DOHH2 (cell line): ENCODE measurements around the gene ATG10.

Experiments
- H3F3A ChIP-seq: fragments of 200-600 bp; sonication (generic), shearing (Covaris generic); 2 replicates; pipeline ENCODE4 v1.6.0; 2016; ENCODE audit warnings: antibody characterized with exemption, mild to moderate bottlenecking; ENCODE audit not compliant: control insufficient read depth, insufficient read depth
- H3K27ac ChIP-seq: fragments of 200-600 bp; sonication (generic); 2 replicates; pipeline ENCODE4 v1.5.1; 2014; ENCODE audit warnings: low read depth, mild to moderate bottlenecking, low read length, moderate library complexity
- H3K27me3 ChIP-seq: fragments of 200-600 bp; sonication (generic); 2 replicates; pipeline ENCODE4 v1.6.1; 2014; ENCODE audit warnings: mild to moderate bottlenecking, low read length, mixed read lengths; ENCODE audit not compliant: control insufficient read depth
- H3K36me3 ChIP-seq: fragments of 200-600 bp; sonication (generic); 2 replicates; pipeline ENCODE4 v1.6.1; 2014; ENCODE audit warnings: mild to moderate bottlenecking, low read length, moderate library complexity, mixed read lengths; ENCODE audit not compliant: control insufficient read depth
- H3K4me1 ChIP-seq: fragments of 200-600 bp; sonication (generic); 2 replicates; pipeline ENCODE4 v1.6.1; 2014; ENCODE audit warnings: mild to moderate bottlenecking, low read length, mixed read lengths; ENCODE audit not compliant: control insufficient read depth
- H3K4me2 ChIP-seq: fragments of 200-600 bp; sonication (generic); 2 replicates; pipeline ENCODE4 v1.6.0; 2014; ENCODE audit warnings: mild to moderate bottlenecking, low read length, moderate library complexity
- H3K4me3 ChIP-seq: fragments of 200-600 bp; sonication (generic); 2 replicates; pipeline ENCODE4 v1.5.1; 2014; ENCODE audit warnings: mild to moderate bottlenecking, low read length, mixed read lengths
- H3K79me2 ChIP-seq: fragments of 200-600 bp; sonication (generic); 2 replicates; pipeline ENCODE4 v1.6.1; 2014; ENCODE audit warnings: mild to moderate bottlenecking, low read length, mixed read lengths; ENCODE audit not compliant: control insufficient read depth
- H3K9me2 ChIP-seq: fragments of 200-600 bp; sonication (generic); replicated peaks from 2 replicates; pipeline ENCODE4 v1.6.1; 2014; ENCODE audit warnings: mild to moderate bottlenecking, low read length, mixed read lengths; ENCODE audit not compliant: control insufficient read depth
- H3K9me3 ChIP-seq: fragments of 200-600 bp; sonication (generic); 2 replicates; pipeline ENCODE4 v1.6.1; 2014; ENCODE audit warnings: antibody characterized with exemption, low read length, mixed read lengths; ENCODE audit not compliant: control insufficient read depth, insufficient read depth
- H4K20me1 ChIP-seq: fragments of 200-600 bp; sonication (generic); 2 replicates; pipeline ENCODE4 v1.6.0; 2014; ENCODE audit warnings: low read depth, mild to moderate bottlenecking, antibody characterized with exemption, low read length, moderate library complexity; ENCODE audit not compliant: control insufficient read depth, insufficient read depth
- CTCF ChIP-seq: fragments of 200-600 bp; sonication (generic); IDR thresholded peaks from one replicate; pipeline ENCODE4 v1.5.1; 2014; ENCODE audit warnings: antibody characterized with exemption, mild to moderate bottlenecking, low read depth, low read length; ENCODE audit not compliant: poor library complexity, severe bottlenecking
- EZH2phosphoT487 ChIP-seq: fragments of 200-600 bp; sonication (generic); IDR thresholded peaks from 2 replicates; pipeline ENCODE4 v1.6.1; 2017; ENCODE audit warnings: borderline replicate concordance, mild to moderate bottlenecking, antibody characterized with exemption, low read length, moderate library complexity, mixed read lengths

The ATG10 gene

GRCh38 chr5:82296929-82297328 lies 325.1 kb downstream of the ATG10 start:
- TF ChIP-seq CTCF (no peak), EZH2phosphoT487 (no peak)
- Histone ChIP-seq H3K9me2 (no peaks in the 10 kb centered on the region), H3K4me2 (no peak overlapping the region), H3K4me3 (no peak overlapping the region), H3K79me2 (no peaks in the 10 kb centered on the region), H3K9me3 (no peaks in the 10 kb centered on the region), H3K27ac (no peak overlapping the region), H3K36me3 (no peaks in the 10 kb centered on the region), H3F3A (no peaks in the 10 kb centered on the region), H4K20me1 (no peaks in the 10 kb centered on the region), H3K27me3 (no peaks in the 10 kb centered on the region), H3K4me1 (no peaks in the 10 kb centered on the region)

- H3K4me3 ChIP-seq: no peak overlapping the region
- H3K4me1 ChIP-seq: no peaks in the 10 kb centered on the region
- no peaks in the 10 kb centered on the region for H4K20me1 ChIP-seq
- H3K4me2 ChIP-seq: no peak overlapping the region
- no peaks in the 10 kb centered on the region for H3K9me2 ChIP-seq
- no peaks in the 10 kb centered on the region for H3K36me3 ChIP-seq
- H3K9me3 ChIP-seq: no peaks in the 10 kb centered on the region
- H3K79me2 ChIP-seq: no peaks in the 10 kb centered on the region
- H3F3A ChIP-seq: no peaks in the 10 kb centered on the region
- H3K27me3 ChIP-seq: no peaks in the 10 kb centered on the region
- H3K27ac ChIP-seq: no peak overlapping the region
- TF ChIP-seq EZH2phosphoT487: no peak
Observed at GRCh38 chr5:82297711-82298110, 325.9 kb downstream of the ATG10 start.

GRCh38 chr5:82298668-82299067 lies 326.8 kb downstream of the ATG10 start:
- H3K9me3 ChIP-seq: no peaks in the 10 kb centered on the region
- no peak overlapping the region for H3K27ac ChIP-seq
- no peaks in the 10 kb centered on the region for H3K36me3 ChIP-seq
- no peaks in the 10 kb centered on the region for H3K27me3 ChIP-seq
- TF ChIP-seq EZH2phosphoT487: no peak
- no peak for TF ChIP-seq CTCF
- no peaks in the 10 kb centered on the region for H3F3A ChIP-seq
- no peaks in the 10 kb centered on the region for H3K79me2 ChIP-seq
- H3K9me2 ChIP-seq: no peaks in the 10 kb centered on the region
- no peaks in the 10 kb centered on the region for H4K20me1 ChIP-seq
- no peaks in the 10 kb centered on the region for H3K4me1 ChIP-seq
- H3K4me3 ChIP-seq: no peak overlapping the region
- no peak overlapping the region for H3K4me2 ChIP-seq

GRCh38 chr5:82301190-82301589 lies 329.4 kb downstream of the ATG10 start:
- TF ChIP-seq CTCF (no peak), EZH2phosphoT487 (no peak)

More at GRCh38 chr5:82301190-82301589, 329.4 kb downstream of the ATG10 start:
- Histone ChIP-seq H3K79me2 (no peaks in the 10 kb centered on the region), H3K4me3 (no peak overlapping the region), H3K27ac (no peak overlapping the region), H4K20me1 (no peaks in the 10 kb centered on the region), H3K4me1 (no peaks in the 10 kb centered on the region), H3K9me2 (no peaks in the 10 kb centered on the region), H3K9me3 (no peaks in the 10 kb centered on the region), H3F3A (no peaks in the 10 kb centered on the region), H3K36me3 (no peaks in the 10 kb centered on the region), H3K27me3 (no peaks in the 10 kb centered on the region), H3K4me2 (no peak overlapping the region)
